ENCODE measurements around the gene IL17RA.

IL17RA gene

DNA sequence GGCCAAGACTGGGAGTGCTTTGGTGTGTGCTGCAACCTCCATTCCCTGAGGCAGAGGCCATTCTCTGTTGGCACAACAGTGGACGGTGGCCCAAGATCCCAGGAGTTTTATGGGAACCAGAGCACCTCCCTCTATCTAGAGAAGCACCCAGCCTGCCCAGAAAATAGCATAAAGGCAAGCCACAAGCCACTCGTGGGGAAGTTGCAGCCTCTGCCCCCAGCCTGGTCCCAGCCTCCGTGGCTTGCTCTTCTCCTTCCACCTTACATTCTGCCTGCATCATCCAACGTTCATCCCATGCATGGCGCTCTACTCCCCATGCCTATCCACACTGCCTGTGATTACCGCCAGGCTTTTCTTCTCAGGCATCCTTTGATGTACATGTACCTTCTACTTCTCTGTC is 15.8 kb downstream of the IL17RA start:
- no peak overlapping the region for H3K4me3 ChIP-seq (ENCODE audit: low read depth, low read length)
- TF ChIP-seq, protein P1, sequence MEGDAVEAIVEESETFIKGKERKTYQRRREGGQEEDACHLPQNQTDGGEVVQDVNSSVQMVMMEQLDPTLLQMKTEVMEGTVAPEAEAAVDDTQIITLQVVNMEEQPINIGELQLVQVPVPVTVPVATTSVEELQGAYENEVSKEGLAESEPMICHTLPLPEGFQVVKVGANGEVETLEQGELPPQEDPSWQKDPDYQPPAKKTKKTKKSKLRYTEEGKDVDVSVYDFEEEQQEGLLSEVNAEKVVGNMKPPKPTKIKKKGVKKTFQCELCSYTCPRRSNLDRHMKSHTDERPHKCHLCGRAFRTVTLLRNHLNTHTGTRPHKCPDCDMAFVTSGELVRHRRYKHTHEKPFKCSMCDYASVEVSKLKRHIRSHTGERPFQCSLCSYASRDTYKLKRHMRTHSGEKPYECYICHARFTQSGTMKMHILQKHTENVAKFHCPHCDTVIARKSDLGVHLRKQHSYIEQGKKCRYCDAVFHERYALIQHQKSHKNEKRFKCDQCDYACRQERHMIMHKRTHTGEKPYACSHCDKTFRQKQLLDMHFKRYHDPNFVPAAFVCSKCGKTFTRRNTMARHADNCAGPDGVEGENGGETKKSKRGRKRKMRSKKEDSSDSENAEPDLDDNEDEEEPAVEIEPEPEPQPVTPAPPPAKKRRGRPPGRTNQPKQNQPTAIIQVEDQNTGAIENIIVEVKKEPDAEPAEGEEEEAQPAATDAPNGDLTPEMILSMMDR (IDR thresholded peaks at IDR 0.05; ENCODE audit: borderline replicate concordance, insufficient read depth, low read depth, low read length): no peak

DNA sequence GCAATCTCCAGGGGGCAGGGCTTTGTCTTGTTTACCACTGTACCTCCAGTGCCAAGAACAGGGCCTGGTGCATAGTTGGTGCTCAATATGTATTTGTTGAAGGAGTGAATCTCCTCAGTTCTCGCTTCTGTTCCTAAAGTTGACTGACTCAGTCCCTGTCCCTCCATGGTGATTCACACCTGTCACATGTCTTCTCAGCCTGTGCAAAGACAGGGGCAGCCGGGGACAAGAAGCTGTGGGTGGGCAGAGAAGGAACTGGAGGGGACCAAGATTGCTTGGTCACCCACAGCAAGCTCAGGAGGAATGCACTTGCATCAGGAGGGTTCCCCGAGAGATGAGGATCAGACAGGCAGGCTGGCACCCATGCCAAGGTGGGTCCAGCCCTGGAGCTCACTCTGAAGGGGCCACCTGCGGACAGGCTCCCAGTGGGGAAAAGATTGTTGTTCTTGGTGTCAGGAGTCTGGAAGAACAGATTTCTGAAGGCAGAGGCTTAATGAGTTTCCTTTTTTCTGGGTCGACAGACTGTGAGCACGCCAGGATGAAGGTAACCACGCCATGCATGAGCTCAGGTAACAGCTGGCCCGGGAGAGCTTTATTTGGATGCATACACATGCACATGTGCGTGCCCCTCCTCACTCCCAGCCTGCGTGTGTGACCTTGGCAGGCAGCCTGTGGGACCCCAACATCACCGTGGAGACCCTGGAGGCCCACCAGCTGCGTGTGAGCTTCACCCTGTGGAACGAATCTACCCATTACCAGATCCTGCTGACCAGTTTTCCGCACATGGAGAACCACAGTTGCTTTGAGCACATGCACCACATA is 16.9 kb downstream of the IL17RA start:
- no peak overlapping the region for H3K4me3 ChIP-seq (ENCODE audit: low read depth, low read length)
- TF ChIP-seq, protein P1 (IDR thresholded peaks at IDR 0.05; ENCODE audit: borderline replicate concordance, insufficient read depth, low read depth, low read length): no peak

DNA sequence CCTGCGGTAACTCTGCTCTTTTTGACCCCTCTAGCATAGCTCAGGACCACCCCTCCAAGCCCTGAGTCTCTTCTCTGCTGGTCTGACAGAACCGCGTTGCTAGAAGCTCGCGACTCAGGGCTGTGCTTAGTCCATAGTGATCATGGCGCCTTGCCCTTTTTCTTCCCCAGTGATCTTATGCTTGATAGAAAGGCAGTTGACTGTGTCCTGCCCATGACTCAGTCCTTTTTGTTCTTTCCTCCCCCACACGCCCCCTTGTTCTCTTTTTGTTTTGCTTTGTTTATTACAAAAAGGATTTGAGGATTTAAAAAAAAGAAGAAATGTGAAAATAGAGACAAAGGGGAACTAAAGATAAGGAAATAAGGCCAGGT is 17.5 kb downstream of the IL17RA start:
- TF ChIP-seq, protein P1 (IDR thresholded peaks at IDR 0.05; ENCODE audit: borderline replicate concordance, insufficient read depth, low read depth, low read length): no peak
- H3K4me3 ChIP-seq (ENCODE audit: low read depth, low read length): no peak overlapping the region

DNA sequence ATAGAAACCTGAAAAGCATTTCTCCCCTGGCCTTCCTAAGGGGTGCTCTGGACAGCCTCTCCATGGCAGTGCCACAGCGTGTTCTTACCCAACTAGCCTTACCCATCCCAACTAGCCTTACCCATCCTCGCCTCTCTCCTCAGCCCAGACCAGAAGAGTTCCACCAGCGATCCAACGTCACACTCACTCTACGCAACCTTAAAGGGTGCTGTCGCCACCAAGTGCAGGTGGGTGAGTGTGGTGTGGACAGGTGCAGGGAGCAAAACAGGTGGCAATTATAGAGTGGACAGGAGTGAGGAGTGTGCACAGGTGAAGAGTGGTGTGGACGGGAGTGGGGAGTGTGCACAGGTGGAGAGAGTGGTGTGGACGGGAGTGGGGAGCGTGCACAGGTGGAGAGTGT is 18.6 kb downstream of the IL17RA start:
- TF ChIP-seq, protein P1 (IDR thresholded peaks at IDR 0.05; ENCODE audit: borderline replicate concordance, insufficient read depth, low read depth, low read length): no peak

DNA sequence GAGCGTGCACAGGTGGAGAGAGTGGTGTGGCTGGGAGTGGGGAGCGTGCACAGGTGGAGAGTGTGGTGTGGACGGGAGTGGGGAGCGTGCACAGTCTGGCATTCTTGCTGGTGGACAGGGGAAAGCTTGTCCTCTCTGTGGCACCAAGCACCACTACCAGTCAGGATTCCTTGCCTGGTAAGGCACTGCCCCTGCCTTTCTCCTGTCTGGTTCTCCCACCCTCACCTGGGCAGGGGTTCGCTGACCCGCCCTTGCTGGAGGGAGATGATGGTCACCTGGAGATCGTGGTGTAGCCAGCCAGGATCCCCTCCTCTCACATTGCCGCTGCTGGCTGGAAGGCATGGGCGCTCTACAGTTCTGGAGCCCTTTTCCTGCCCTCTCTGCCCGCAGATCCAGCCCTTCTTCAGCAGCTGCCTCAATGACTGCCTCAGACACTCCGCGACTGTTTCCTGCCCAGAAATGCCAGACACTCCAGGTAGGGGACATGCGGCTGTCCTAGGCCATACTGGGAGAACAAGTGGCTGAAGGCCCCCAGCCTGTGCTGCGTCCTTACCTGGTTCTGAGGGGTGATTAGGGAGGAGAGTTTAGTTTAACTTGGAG is 19.6 kb downstream of the IL17RA start:
- TF ChIP-seq, protein P1 (IDR thresholded peaks at IDR 0.05; ENCODE audit: borderline replicate concordance, insufficient read depth, low read depth, low read length): no peak

More for the DNA sequence above, 18.6 kb downstream of the IL17RA start:
- no peak overlapping the region for H3K4me3 ChIP-seq (ENCODE audit: low read depth, low read length)

DNA sequence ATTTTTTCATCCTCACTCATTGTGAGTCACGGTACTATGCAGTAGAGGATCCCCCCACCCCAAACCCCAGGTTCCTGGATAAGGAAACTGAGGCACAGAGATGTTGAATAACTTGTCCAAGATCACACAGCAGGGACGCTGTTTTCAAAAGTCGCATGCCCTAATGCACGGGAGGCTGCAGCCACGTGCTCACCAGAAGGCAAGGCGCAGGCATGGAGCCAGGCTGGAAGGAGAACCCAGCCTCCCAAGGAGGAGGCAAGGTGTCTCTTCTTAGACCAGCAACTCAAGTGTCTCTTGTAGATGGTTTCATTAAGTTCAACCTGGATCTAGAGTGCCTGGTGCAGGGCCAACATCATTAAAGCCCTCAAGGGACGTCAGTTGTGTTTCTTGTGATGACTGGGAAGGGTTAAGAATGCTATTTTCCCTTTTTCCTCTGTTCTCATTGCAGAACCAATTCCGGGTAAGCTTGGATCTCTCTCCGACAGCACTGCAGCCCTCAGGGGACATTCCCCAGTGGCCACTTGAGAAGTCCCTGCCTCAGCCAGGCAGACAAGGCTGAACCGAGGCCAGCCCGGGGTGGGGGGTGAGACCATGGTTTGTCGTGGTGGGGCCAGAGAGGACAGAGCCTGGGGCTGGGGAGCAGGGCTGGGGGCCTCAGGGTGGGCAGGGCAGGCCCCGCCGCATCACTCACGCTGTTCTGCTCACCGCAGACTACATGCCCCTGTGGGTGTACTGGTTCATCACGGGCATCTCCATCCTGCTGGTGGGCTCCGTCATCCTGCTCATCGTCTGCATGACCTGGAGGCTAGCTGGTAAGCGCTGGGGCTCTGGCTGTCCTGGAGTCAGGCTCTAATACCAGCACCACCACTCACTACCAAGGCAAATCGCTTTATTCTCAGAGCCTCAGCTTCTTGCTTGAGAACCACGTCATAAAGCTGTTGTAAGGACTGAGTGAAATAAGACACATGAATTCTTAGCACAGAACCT is 20.6 kb downstream of the IL17RA start:
- TF ChIP-seq, protein P1 (IDR thresholded peaks at IDR 0.05; ENCODE audit: borderline replicate concordance, insufficient read depth, low read depth, low read length): no peak
- no peak overlapping the region for H3K4me3 ChIP-seq (ENCODE audit: low read depth, low read length)

More for the DNA sequence above, 19.6 kb downstream of the IL17RA start:
- no peak overlapping the region for H3K4me3 ChIP-seq (ENCODE audit: low read depth, low read length)
